OCI-LY7 (cell line): ENCODE measurements around the gene TRAPPC4.
"Not testable (repeated sequence)": the region's sequence is repeated elsewhere in the genome, so short reads cannot be mapped to it uniquely, and the experiment has no call there.

Experiments used
- EZH2phosphoT487 ChIP-seq: fragments of 200-600 bp; sonication (generic); IDR thresholded peaks from 2 replicates; pipeline ENCODE4 v1.6.1; 2018; ENCODE audit warnings: low read depth, borderline replicate concordance, mild to moderate bottlenecking, mixed run types, antibody characterized with exemption, low read length, moderate library complexity, mixed read lengths
- TF ChIP-seq, protein P1 (sequence below): fragments of 200-600 bp; sonication (generic); conservative IDR thresholded peaks from 2 replicates; pipeline ENCODE4 v1.5.1; 2014; ENCODE audit warnings: mild to moderate bottlenecking, antibody characterized with exemption, low read length, moderate library complexity, mixed read lengths

DNA sequence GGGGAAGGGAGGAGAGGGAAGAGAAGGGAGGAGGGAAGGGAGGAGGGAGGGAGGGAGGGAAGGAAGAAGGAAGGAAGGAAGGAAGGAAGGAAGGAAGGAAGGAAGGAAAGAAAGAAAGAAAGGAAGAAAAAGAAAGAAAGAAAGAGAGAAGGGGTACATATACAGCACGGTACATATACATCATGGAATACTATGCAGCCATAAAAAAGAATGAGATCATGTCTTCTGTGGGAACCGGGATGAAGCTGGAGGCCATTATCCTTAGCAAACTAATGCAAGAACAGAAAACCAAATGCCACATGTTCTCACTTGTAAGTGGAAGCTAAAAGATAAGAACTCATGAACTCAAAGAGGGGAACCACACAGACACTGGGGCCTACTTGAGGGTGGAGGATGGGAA is 49.1 kb upstream of the TRAPPC4 start:
- not testable (repeated sequence) for TF ChIP-seq EZH2phosphoT487
- TF ChIP-seq, protein P1, sequence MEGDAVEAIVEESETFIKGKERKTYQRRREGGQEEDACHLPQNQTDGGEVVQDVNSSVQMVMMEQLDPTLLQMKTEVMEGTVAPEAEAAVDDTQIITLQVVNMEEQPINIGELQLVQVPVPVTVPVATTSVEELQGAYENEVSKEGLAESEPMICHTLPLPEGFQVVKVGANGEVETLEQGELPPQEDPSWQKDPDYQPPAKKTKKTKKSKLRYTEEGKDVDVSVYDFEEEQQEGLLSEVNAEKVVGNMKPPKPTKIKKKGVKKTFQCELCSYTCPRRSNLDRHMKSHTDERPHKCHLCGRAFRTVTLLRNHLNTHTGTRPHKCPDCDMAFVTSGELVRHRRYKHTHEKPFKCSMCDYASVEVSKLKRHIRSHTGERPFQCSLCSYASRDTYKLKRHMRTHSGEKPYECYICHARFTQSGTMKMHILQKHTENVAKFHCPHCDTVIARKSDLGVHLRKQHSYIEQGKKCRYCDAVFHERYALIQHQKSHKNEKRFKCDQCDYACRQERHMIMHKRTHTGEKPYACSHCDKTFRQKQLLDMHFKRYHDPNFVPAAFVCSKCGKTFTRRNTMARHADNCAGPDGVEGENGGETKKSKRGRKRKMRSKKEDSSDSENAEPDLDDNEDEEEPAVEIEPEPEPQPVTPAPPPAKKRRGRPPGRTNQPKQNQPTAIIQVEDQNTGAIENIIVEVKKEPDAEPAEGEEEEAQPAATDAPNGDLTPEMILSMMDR = not testable (repeated sequence)
